ENCODE results near the gene GFRA1. TPM values are rescaled to one million over a fixed set of nuclear protein-coding genes. Genes with fewer than 3 reads are reported as not detected.

GFRA1 gene
- total and polyA plus RNA-seq, 8 donors: 0.29 to 83.2 (median 4.6) TPM

- Histone ChIP-seq H3K9me3 (no peaks in the 10 kb centered on the region), H3K4me1 (peaks cover 0 to 35% (median 3%) of the 10 kb centered on the region in 4 donors), H3K4me3 (no peak overlapping the region), H3K27me3 (no peaks in the 10 kb centered on the region), H3K27ac (peak overlapping the region in 1 of 5 donors; percentile 28), H3K36me3 (peaks cover 0 to 4% (median 0%) of the 10 kb centered on the region in 4 donors)
- DNase-seq: peak in 1 of 2 donors; percentile 23
- 40 to 73% (median 53%) methylated on average over 5 of the region's 5 CpGs for WGBS, 5 donors
- TF ChIP-seq CTCF (IDR thresholded peaks at IDR 0.05): no peak
- no peak for TF ChIP-seq POLR2A (IDR thresholded peaks at IDR 0.05)
- no peak for TF ChIP-seq POLR2AphosphoS5 (IDR thresholded peaks at IDR 0.05)
- intact Hi-C loops (cut with DNase I; ENCODE audit: low total_unique reads): no loop called here
These were observed 203.2 kb downstream of the GFRA1 start for GRCh38 chr10:116069856-116070255.

GRCh38 chr10:116067825-116068224 lies 205.2 kb downstream of the GFRA1 start:
- Histone ChIP-seq H3K4me1 (peaks cover 0 to 35% (median 3%) of the 10 kb centered on the region in 4 donors), H3K27ac (no peak overlapping the region), H3K27me3 (no peaks in the 10 kb centered on the region), H3K9me3 (no peaks in the 10 kb centered on the region), H3K36me3 (peaks cover 0 to 7% (median 1%) of the 10 kb centered on the region in 4 donors), H3K4me3 (no peak overlapping the region)
- TF ChIP-seq POLR2AphosphoS5 (IDR thresholded peaks at IDR 0.05) (no peak), CTCF (IDR thresholded peaks at IDR 0.05) (no peak), EP300 (IDR thresholded peaks at IDR 0.05) (no peak), POLR2A (IDR thresholded peaks at IDR 0.05) (no peak)
- 90 to 98% (median 92%) methylated on average over 7 of the region's 7 CpGs for WGBS, 5 donors
- intact Hi-C loops (cut with DNase I; ENCODE audit: low total_unique reads): no loop called here
- no peak for DNase-seq

GRCh38 chr10:116063107-116063506 lies 209.9 kb downstream of the GFRA1 start:
- H3K36me3 ChIP-seq: peaks cover 0 to 7% (median 2%) of the 10 kb centered on the region in 4 donors
- no peaks in the 10 kb centered on the region for H3K9me3 ChIP-seq
- DNase-seq: no peak
- H3K27me3 ChIP-seq: no peaks in the 10 kb centered on the region
- WGBS, 5 donors: 70 to 82% (median 76%) methylated on average over 4 of the region's 4 CpGs
- no peak for TF ChIP-seq POLR2A (IDR thresholded peaks at IDR 0.05)
- TF ChIP-seq CTCF (IDR thresholded peaks at IDR 0.05): no peak
- TF ChIP-seq POLR2AphosphoS5 (IDR thresholded peaks at IDR 0.05): no peak
- no peak for TF ChIP-seq EP300 (IDR thresholded peaks at IDR 0.05)
- H3K4me3 ChIP-seq: no peak overlapping the region
- peaks cover 0 to 3% (median 0%) of the 10 kb centered on the region in 4 donors for H3K4me1 ChIP-seq
- H3K27ac ChIP-seq: no peak overlapping the region
- intact Hi-C loops (cut with DNase I; ENCODE audit: low total_unique reads): no loop called here

- peaks cover 0 to 7% (median 2%) of the 10 kb centered on the region in 4 donors for H3K36me3 ChIP-seq
- TF ChIP-seq CTCF (IDR thresholded peaks at IDR 0.05): no peak
- no peak for TF ChIP-seq POLR2AphosphoS5 (IDR thresholded peaks at IDR 0.05)
- TF ChIP-seq EP300 (IDR thresholded peaks at IDR 0.05): no peak
- TF ChIP-seq POLR2A (IDR thresholded peaks at IDR 0.05): no peak
- no peak overlapping the region for H3K27ac ChIP-seq
- WGBS, 5 donors: 68 to 85% (median 83%) methylated on average over 7 of the region's 7 CpGs
- no peak for DNase-seq
- H3K4me3 ChIP-seq: no peak overlapping the region
- no peaks in the 10 kb centered on the region for H3K9me3 ChIP-seq
- intact Hi-C loops (cut with DNase I; ENCODE audit: low total_unique reads): no loop called here
- no peaks in the 10 kb centered on the region for H3K4me1 ChIP-seq
- no peaks in the 10 kb centered on the region for H3K27me3 ChIP-seq
These were observed 212.1 kb downstream of the GFRA1 start for GRCh38 chr10:116060864-116061263.
